ENCODE results near the gene ERBIN. TPM values are rescaled to one million over a fixed set of nuclear protein-coding genes. Genes with fewer than 3 reads are reported as not detected.

The ERBIN gene
- polyA plus RNA-seq, 3 donors: 25.2 to 43.3 (median 28.6) TPM

DNA sequence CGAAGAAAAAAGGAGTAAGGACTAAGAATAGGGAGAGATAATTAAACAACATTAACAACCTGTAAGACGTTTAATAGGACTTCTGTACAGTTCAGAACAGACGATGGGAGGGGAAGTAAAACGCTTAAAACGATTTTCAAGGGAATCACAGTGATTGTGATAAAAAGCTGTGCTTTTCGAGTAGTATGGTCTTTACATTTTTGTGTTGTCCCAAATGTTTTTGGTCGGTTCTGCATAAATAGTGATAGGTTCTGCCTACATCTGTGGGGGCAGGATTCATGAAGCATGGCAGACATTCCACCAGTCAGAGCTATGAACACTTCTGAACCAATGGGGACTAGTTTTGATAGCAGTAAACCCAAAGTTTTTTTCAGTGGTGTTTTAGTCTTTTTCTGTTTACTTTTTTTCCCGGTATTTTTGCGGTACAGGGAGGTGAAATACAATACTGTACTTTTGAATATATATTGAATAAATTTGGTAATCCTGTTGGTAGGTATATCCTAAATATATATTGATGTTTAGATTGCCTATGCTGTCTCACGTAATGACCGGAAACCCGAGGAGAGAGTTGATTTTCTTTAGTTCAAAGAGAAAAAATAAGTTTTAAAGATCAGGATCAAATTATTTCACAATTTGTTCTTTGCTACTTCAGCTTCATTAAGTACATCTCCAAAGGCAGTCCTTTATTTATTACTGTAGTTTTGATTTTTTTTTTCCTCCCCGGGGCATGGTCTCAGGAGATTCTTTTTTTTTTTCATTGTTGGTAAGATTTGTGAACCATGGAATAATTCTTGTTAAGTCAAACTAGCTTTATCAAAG, 1.3 kb downstream of the ERBIN start:
- Histone ChIP-seq H3K36me3 (replicated peaks in 1 of 2; ENCODE audit: control insufficient read depth in 1 of 2, insufficient read depth in 2 of 2, low read length in 2 of 2) (peaks cover 0 to 5% of the 10 kb centered on the region in 2 donors), H3K27ac (ENCODE audit: low read depth in 1 of 2, low read length in 2 of 2) (peak overlapping the region in 1 of 2 donors; percentile 97), H3K9ac (ENCODE audit: insufficient read depth, low read length, poor library complexity, severe bottlenecking) (peak overlapping the region; percentile 96), H3K4me3 (replicated peaks in 1 of 3; ENCODE audit: low read depth in 2 of 3, low read length in 3 of 3) (peak overlapping the region; percentile 59 to 92 (median 91)), H3K4me1 (ENCODE audit: control insufficient read depth in 1 of 2, insufficient read depth in 2 of 2, low read length in 2 of 2) (peaks cover 16 to 48% of the 10 kb centered on the region in 2 donors), H3K4me2 (replicated peaks; ENCODE audit: extremely low read depth, low read length, poor library complexity, severe bottlenecking) (peak overlapping the region; percentile 89), H3K79me2 (ENCODE audit: insufficient read depth, low read length) (peaks cover 63% of the 10 kb centered on the region), H3K27me3 (ENCODE audit: control insufficient read depth in 2 of 2, insufficient read depth in 2 of 2, low read length in 2 of 2) (peaks cover 3 to 5% of the 10 kb centered on the region in 2 donors), H2AFZ (ENCODE audit: insufficient read depth, low read depth, low read length, poor library complexity, severe bottlenecking) (peak overlapping the region; percentile 81), H3K9me3 (replicated peaks in 1 of 2; ENCODE audit: control insufficient read depth in 1 of 2, insufficient read depth in 1 of 2, low read length in 2 of 2) (no peaks in the 10 kb centered on the region), H4K20me1 (ENCODE audit: insufficient read depth, low read length) (peaks cover 56% of the 10 kb centered on the region)
- H3K36me3 Mint-ChIP-seq: peaks cover 15 to 18% of the 10 kb centered on the region in 2 donors
- H3K9me3 Mint-ChIP-seq: no peaks in the 10 kb centered on the region
- H3K27ac Mint-ChIP-seq: peak overlapping the region; percentile 87 to 98 (median 96)
- 0% methylated on average over 3 of the region's 13 CpGs for WGBS (ENCODE audit: insufficient coverage)
- peaks cover 51% of the 10 kb centered on the region for H3K4me1 Mint-ChIP-seq
- DNase-seq: peak; percentile 16 to 38 (median 28)
- intact Hi-C loops (cut with micrococcal nuclease): loop anchor here (5.0 to 10.0 kb wide), 3 partner anchors 103 to 217 kb away; partner anchors contain the start of genes NLN (in 2 of the 2), SGTB (in 2 of the 2) and SREK1 (in 1 of the 2)
- H3K4me3 Mint-ChIP-seq: peak overlapping the region; percentile 88 to 95
- H3K27me3 Mint-ChIP-seq (ENCODE audit: low read depth in 3 of 3): peaks cover 4 to 11% (median 4%) of the 10 kb centered on the region in 3 donors
- TF ChIP-seq, protein P1, sequence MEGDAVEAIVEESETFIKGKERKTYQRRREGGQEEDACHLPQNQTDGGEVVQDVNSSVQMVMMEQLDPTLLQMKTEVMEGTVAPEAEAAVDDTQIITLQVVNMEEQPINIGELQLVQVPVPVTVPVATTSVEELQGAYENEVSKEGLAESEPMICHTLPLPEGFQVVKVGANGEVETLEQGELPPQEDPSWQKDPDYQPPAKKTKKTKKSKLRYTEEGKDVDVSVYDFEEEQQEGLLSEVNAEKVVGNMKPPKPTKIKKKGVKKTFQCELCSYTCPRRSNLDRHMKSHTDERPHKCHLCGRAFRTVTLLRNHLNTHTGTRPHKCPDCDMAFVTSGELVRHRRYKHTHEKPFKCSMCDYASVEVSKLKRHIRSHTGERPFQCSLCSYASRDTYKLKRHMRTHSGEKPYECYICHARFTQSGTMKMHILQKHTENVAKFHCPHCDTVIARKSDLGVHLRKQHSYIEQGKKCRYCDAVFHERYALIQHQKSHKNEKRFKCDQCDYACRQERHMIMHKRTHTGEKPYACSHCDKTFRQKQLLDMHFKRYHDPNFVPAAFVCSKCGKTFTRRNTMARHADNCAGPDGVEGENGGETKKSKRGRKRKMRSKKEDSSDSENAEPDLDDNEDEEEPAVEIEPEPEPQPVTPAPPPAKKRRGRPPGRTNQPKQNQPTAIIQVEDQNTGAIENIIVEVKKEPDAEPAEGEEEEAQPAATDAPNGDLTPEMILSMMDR (IDR thresholded peaks at IDR 0.05): no peak

DNA sequence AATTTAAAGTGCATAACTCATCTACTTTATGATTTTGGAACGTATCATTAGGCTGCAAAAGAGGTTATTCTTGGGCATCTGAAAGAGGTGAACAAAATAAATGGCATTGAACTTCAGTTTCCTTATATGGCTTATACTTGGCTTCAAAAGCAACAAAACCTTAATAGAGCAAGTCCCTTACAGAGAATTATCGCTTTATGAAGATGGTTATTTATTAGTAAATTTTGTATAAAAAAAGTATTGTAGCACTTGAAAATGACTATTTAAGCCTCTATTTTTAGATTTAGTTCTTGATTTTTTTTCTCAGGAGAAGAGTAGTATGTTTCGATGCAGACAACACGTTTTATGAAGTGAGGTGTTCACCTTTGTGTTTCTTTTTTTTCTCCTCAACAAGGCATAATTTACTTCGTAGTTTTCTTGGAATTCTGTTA, 2.0 kb downstream of the ERBIN start:
- Mint-ChIP-seq H3K4me1 (peaks cover 55% of the 10 kb centered on the region), H3K36me3 (peaks cover 15 to 20% of the 10 kb centered on the region in 2 donors), H3K9me3 (no peaks in the 10 kb centered on the region), H3K4me3 (peak overlapping the region; percentile 88 to 95), H3K27me3 (ENCODE audit: low read depth in 3 of 3) (peaks cover 0 to 7% (median 2%) of the 10 kb centered on the region in 3 donors), H3K27ac (peak overlapping the region in 4 of 7 donors; percentile 66 to 98 (median 94))
- H3K36me3 ChIP-seq (replicated peaks in 1 of 2; ENCODE audit: control insufficient read depth in 1 of 2, insufficient read depth in 2 of 2, low read length in 2 of 2): peaks cover 0 to 5% of the 10 kb centered on the region in 2 donors
- no peaks in the 10 kb centered on the region for H3K9me3 ChIP-seq (replicated peaks in 1 of 2; ENCODE audit: control insufficient read depth in 1 of 2, insufficient read depth in 1 of 2, low read length in 2 of 2)
- peak overlapping the region in 1 of 2 donors; percentile 97 for H3K27ac ChIP-seq (ENCODE audit: low read depth in 1 of 2, low read length in 2 of 2)
- peaks cover 62% of the 10 kb centered on the region for H4K20me1 ChIP-seq (ENCODE audit: insufficient read depth, low read length)
- TF ChIP-seq, protein P1 (IDR thresholded peaks at IDR 0.05): no peak
- H3K9ac ChIP-seq (ENCODE audit: insufficient read depth, low read length, poor library complexity, severe bottlenecking): peak overlapping the region; percentile 96
- H3K4me3 ChIP-seq (replicated peaks in 1 of 3; ENCODE audit: low read depth in 2 of 3, low read length in 3 of 3): peak overlapping the region; percentile 59 to 92 (median 91)
- no peak for DNase-seq
- no peak overlapping the region for H2AFZ ChIP-seq (ENCODE audit: insufficient read depth, low read depth, low read length, poor library complexity, severe bottlenecking)
- no CpG with 5 or more reads among the region's 5 CpGs for WGBS (ENCODE audit: insufficient coverage)
- H3K4me1 ChIP-seq (ENCODE audit: control insufficient read depth in 1 of 2, insufficient read depth in 2 of 2, low read length in 2 of 2): peaks cover 16 to 48% of the 10 kb centered on the region in 2 donors
- intact Hi-C loops (cut with micrococcal nuclease): loop anchor here (5.0 to 10.0 kb wide), 3 partner anchors 104 to 216 kb away; partner anchors contain the start of genes NLN (in 2 of the 2), SGTB (in 2 of the 2) and SREK1 (in 1 of the 2)
- H3K79me2 ChIP-seq (ENCODE audit: insufficient read depth, low read length): peaks cover 69% of the 10 kb centered on the region
- H3K27me3 ChIP-seq (ENCODE audit: control insufficient read depth in 2 of 2, insufficient read depth in 2 of 2, low read length in 2 of 2): peaks cover 2 to 3% of the 10 kb centered on the region in 2 donors
- H3K4me2 ChIP-seq (replicated peaks; ENCODE audit: extremely low read depth, low read length, poor library complexity, severe bottlenecking): peak overlapping the region; percentile 89
